MCF 10A (cell line): ENCODE data around the gene SYDE2. TPM values are rescaled to one million over a fixed set of nuclear protein-coding genes. Genes with fewer than 3 reads are reported as not detected.

Source experiments
- BruUV-seq: library from RNA; stranded (reverse); fragments of 400-500 nt; replicated peaks from 2 replicates; lab custom pipeline; 2021; lab: Mats Ljungman, UMichigan
- CTCF ChIA-PET: fragments of 300-600 bp; sonication (Branson Sonifier 250); formaldehyde crosslinking; extraction: SDS; loops from one replicate; lab custom pipeline; 2021; ENCODE audit warnings: antibody characterized with exemption, inconsistent platforms; lab: Yijun Ruan, JAX
- POLR2A ChIA-PET: fragments of 300-600, 350-650 bp; sonication (Branson Sonifier 250); formaldehyde crosslinking; extraction: SDS; loops from one replicate; lab custom pipeline; 2020; ENCODE audit warnings: antibody characterized with exemption, inconsistent platforms; lab: Yijun Ruan, JAX
- DNase-seq: peaks from one replicate; pipeline ENCODE4 v3.0.0-alpha.2; 2018; ENCODE audit not compliant: unreplicated experiment
- H3K27ac Mint-ChIP-seq: one replicate; pipeline ENCODE4 v1.8.0; 2022; ENCODE audit warnings: mild to moderate bottlenecking, low read depth, mixed read lengths; ENCODE audit not compliant: unreplicated experiment
- H3K27me3 Mint-ChIP-seq: one replicate; pipeline ENCODE4 v1.8.0; 2022; ENCODE audit warnings: mixed read lengths; ENCODE audit not compliant: insufficient read depth, unreplicated experiment
- H3K36me3 Mint-ChIP-seq: one replicate; pipeline ENCODE4 v1.8.0; 2022; ENCODE audit warnings: mild to moderate bottlenecking, moderate library complexity, mixed read lengths; ENCODE audit not compliant: insufficient read depth, unreplicated experiment
- H3K4me1 Mint-ChIP-seq: one replicate; pipeline ENCODE4 v1.8.0; 2022; ENCODE audit warnings: mixed read lengths; ENCODE audit not compliant: insufficient read depth, unreplicated experiment
- H3K4me3 Mint-ChIP-seq: one replicate; pipeline ENCODE4 v1.8.0; 2022; ENCODE audit warnings: mild to moderate bottlenecking, moderate library complexity, mixed read lengths; ENCODE audit not compliant: unreplicated experiment
- H3K9me3 Mint-ChIP-seq: one replicate; pipeline ENCODE4 v1.8.0; 2022; ENCODE audit warnings: mixed read lengths; ENCODE audit not compliant: unreplicated experiment
- intact Hi-C: fragments of 100-400 bp; cut with micrococcal nuclease; formaldehyde crosslinking; loops from 2 replicates; pipeline ENCODE4 v1.14.1; 2022
- total RNA-seq: library from RNA; stranded (reverse); gene quantifications from 2 replicates; pipeline ENCODE4 v1.2.3, GENCODE V29; 2022
- TF ChIP-seq, protein P1 (sequence below): fragments of 200-600 bp; IDR thresholded peaks from one replicate; pipeline ENCODE4 v1.8.0; 2022; ENCODE audit warnings: antibody characterized with exemption, mild to moderate bottlenecking; ENCODE audit not compliant: unreplicated experiment

The SYDE2 gene
- total RNA-seq, 1 experiment from 2014 or later, result 5.9 TPM

DNA sequence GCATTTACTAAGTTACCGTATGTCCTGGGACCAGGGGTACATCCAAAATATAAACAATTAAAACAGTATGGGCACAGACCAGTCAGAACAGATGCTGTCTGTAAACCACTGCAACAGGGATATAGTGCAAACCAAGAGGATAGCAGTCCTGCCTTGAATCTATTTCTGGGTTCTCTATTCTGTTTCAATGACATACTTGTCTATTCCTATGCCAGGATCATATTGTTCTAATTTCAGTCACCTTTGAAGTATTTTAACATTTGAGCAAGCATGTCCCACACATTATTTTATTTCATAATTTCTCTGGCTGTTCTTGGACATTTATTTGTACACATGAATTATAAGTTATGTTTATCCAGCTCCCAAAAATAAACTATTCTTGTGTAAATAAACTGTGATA, 28.2 kb upstream of the SYDE2 start:
- H3K9me3 Mint-ChIP-seq, result no peaks in the 10 kb centered on the region
- POLR2A ChIA-PET, result no interaction called here
- no peak overlapping the region for H3K27ac Mint-ChIP-seq
- no peak overlapping the region for H3K4me3 Mint-ChIP-seq
- no TSS peak for BruUV-seq
- intact Hi-C loops, result no loop called here
- H3K27me3 Mint-ChIP-seq, result no peaks in the 10 kb centered on the region
- TF ChIP-seq, protein P1, sequence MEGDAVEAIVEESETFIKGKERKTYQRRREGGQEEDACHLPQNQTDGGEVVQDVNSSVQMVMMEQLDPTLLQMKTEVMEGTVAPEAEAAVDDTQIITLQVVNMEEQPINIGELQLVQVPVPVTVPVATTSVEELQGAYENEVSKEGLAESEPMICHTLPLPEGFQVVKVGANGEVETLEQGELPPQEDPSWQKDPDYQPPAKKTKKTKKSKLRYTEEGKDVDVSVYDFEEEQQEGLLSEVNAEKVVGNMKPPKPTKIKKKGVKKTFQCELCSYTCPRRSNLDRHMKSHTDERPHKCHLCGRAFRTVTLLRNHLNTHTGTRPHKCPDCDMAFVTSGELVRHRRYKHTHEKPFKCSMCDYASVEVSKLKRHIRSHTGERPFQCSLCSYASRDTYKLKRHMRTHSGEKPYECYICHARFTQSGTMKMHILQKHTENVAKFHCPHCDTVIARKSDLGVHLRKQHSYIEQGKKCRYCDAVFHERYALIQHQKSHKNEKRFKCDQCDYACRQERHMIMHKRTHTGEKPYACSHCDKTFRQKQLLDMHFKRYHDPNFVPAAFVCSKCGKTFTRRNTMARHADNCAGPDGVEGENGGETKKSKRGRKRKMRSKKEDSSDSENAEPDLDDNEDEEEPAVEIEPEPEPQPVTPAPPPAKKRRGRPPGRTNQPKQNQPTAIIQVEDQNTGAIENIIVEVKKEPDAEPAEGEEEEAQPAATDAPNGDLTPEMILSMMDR, result no peak
- H3K36me3 Mint-ChIP-seq, result no peaks in the 10 kb centered on the region
- H3K4me1 Mint-ChIP-seq, result no peaks in the 10 kb centered on the region
- DNase-seq, result no peak
- CTCF ChIA-PET, result interaction anchor here (0.7 to 1.2 kb wide), 6 partner anchors 11 to 320 kb away, joined by 3 to 6 read pairs (median 4); no protein-coding TSS in a partner anchor

- Mint-ChIP-seq H3K9me3 (no peaks in the 10 kb centered on the region), H3K27ac (no peak overlapping the region), H3K4me1 (no peaks in the 10 kb centered on the region), H3K27me3 (no peaks in the 10 kb centered on the region), H3K4me3 (no peak overlapping the region), H3K36me3 (no peaks in the 10 kb centered on the region)
- ChIA-PET POLR2A (interaction anchor here (0.6 kb wide), 1 partner anchor 42 kb away, joined by 3 read pairs; no protein-coding TSS in a partner anchor), CTCF (interaction anchor here (0.5 to 1.7 kb wide), 6 partner anchors 14 to 281 kb away, joined by 3 to 5 read pairs (median 3); no protein-coding TSS in a partner anchor)
- no TSS peak for BruUV-seq
- intact Hi-C loops, result no loop called here
- no peak for DNase-seq
- TF ChIP-seq, protein P1, result no peak
Measured at GRCh38 chr1:85225624-85226380, 25.0 kb upstream of the SYDE2 start.

GRCh38 chr1:85224734-85225623, 24.2 kb upstream of the SYDE2 start:
- H3K4me1 Mint-ChIP-seq, result no peaks in the 10 kb centered on the region
- no TSS peak for BruUV-seq
- H3K27me3 Mint-ChIP-seq, result no peaks in the 10 kb centered on the region
- intact Hi-C loops, result no loop called here
- no peak overlapping the region for H3K27ac Mint-ChIP-seq
- ChIA-PET POLR2A (interaction anchor here (0.7 to 1.1 kb wide), 3 partner anchors 9 to 1844 kb away, joined by 3 read pairs; no protein-coding TSS in a partner anchor), CTCF (interaction anchor here (0.6 to 2.0 kb wide), 8 partner anchors 15 to 280 kb away, joined by 3 to 6 read pairs (median 3); partner anchors contain the start of genes C1orf52 and MCOLN3)
- TF ChIP-seq, protein P1, result no peak
- no peaks in the 10 kb centered on the region for H3K36me3 Mint-ChIP-seq
- H3K4me3 Mint-ChIP-seq, result no peak overlapping the region
- H3K9me3 Mint-ChIP-seq, result no peaks in the 10 kb centered on the region
- DNase-seq, result no peak
